22Rv1 (cell line): ENCODE measurements around the gene SLC6A3.

Experiments
- H3K27ac ChIP-seq: fragments of 450-650 bp; 2 replicates; pipeline ENCODE4 v1.5.1; 2017
- ZFX ChIP-seq: fragments of 450-650 bp; IDR thresholded peaks from 2 replicates; pipeline ENCODE4 v1.6.1; 2017; ENCODE audit warnings: antibody characterized with exemption, borderline replicate concordance
- TF ChIP-seq, protein P1 (sequence below): fragments of 450-650 bp; IDR thresholded peaks from 2 replicates; pipeline ENCODE4 v1.5.1; 2017; ENCODE audit warnings: mild to moderate bottlenecking

Gene SLC6A3

DNA sequence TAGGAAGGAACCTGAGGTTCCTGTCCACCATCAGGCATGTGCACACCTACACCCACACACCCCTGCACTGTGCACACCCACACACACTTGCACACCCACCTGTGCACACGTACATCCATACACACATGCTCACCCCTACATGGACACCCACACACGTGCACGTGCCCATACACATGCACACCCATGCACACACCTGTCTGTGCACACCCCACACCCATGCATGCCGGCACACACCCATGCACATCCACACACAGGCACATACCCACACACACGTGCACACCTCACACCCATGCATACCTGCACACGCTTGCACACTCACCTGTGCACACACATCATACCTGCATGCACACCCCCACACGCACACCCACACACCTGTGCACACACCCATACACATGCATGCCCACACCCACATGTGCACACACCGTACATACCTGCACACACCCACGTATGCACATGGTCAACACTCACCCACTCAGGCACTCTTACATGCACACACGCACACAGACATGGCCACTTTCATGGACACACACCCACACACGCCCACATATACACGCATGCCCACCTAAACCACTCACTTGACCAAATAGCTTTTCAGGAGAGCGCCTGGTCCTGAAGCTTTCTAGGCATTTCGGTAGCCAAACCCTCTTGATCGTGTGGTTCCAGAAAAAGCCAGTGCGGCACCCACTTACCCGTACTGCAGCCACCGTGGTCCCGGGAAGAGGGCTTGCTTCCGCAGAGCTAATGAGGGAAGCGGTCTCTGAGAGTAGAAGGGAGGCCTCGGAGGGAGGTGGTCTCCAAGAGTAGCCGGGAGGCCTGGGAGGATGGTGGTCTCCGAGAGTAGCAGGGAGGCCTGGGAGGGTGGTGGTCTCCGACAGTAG, 63.6 kb downstream of the SLC6A3 start:
- TF ChIP-seq, protein P1, sequence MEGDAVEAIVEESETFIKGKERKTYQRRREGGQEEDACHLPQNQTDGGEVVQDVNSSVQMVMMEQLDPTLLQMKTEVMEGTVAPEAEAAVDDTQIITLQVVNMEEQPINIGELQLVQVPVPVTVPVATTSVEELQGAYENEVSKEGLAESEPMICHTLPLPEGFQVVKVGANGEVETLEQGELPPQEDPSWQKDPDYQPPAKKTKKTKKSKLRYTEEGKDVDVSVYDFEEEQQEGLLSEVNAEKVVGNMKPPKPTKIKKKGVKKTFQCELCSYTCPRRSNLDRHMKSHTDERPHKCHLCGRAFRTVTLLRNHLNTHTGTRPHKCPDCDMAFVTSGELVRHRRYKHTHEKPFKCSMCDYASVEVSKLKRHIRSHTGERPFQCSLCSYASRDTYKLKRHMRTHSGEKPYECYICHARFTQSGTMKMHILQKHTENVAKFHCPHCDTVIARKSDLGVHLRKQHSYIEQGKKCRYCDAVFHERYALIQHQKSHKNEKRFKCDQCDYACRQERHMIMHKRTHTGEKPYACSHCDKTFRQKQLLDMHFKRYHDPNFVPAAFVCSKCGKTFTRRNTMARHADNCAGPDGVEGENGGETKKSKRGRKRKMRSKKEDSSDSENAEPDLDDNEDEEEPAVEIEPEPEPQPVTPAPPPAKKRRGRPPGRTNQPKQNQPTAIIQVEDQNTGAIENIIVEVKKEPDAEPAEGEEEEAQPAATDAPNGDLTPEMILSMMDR: no peak
- TF ChIP-seq ZFX: no peak
- no peak overlapping the region for H3K27ac ChIP-seq

DNA sequence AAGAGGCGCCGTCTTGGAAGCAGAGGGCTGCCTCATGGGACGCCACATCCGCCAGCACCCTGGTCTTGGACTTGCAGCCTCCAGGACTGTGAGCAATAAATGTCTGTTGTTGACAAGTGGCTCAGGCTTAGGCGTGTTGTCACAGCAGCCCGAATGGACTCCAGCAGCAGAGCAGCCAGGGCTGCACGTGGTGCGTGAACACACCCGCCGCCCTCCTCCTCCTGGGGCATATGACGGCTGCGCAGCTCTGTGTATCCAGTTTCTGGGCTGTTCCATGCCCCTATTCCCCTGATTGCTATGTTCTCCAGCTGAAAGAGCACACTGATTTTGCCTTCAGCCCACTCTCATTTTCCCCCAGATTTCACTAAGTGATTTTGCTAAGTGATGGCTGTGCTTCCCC, 64.3 kb downstream of the SLC6A3 start:
- peak overlapping the region; percentile 57; the same call in 1 of the 2 replicates for H3K27ac ChIP-seq
- no peak for TF ChIP-seq ZFX
- TF ChIP-seq, protein P1: no peak

DNA sequence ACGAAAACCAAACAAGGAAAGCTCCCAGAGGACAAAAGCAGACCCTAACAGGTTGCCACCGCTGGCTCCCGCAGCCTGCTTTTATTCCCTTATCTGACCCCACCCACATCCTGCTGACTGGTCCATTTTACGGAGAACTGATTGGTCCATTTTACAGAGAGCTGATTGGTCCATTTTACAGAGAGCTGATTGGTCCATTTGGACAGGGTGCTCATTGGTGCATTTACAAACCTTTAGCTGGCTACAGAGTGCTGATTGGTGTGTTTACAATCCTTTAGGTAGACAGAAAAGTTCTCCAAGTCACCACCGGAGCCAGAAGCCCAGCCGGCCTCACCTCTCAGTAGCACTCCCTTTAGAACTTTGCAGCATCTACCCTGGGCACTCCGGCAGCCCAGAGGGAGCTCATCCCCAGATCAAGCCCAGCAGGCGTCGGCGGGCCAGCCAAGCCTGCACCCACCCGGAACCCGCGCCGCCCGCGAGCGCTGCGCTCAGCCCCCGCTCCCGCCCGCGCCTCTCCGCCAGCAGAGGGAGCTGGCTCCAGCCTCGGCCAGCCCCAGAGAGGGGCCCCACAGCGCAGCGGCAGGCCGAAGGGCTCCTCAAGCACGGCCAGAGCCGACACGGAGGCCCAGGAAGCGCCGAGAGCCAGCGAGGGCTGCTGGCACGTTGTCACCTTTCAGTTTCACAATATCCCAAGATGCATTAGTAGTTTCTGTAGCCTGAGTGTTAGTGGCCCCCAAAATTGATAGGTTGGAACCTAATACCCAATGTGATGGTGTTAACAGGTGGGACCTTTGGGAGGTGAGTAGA, 65.0 kb downstream of the SLC6A3 start:
- TF ChIP-seq ZFX: no peak
- TF ChIP-seq, protein P1: peak; percentile 95
- peak overlapping the region; percentile 57 for H3K27ac ChIP-seq

DNA sequence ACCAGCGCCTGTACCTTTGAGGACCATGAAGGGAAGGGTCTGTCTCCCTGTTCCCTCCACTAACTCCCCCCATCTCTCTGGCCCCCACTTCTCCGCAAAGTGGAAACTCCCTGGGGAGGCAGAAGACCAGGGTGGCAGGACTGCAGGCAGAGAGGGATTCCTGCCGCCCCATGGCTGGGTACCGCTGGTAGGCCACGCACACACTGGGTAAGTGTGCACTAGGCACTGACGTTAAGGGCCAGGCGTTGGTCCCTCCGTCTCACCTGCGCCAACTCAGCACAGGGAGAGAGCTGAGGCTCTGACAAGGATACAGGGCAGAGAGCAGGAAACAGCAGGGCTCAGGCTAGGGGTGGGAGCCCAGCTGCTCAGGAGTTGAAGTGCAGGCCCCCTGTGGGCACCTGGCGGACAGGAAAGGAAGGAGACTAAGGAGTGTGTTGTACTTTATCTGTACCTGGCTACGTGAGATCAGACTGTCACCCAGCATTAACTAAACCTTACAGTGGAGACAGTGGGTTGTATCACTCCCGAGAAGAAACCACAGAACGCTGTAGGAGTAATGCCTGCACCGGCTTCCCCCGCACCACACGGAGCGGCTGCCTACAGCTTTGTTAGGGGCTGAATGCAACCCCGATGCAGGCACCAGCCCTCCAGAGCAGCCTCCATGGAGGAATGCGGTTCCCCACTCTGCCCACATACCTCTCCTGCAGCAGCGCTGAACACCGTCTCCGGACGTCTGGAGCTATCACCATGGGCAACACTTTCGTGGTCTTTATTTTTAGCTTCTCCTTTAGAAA, 66.2 kb downstream of the SLC6A3 start:
- no peak overlapping the region for H3K27ac ChIP-seq
- TF ChIP-seq, protein P1: no peak
- TF ChIP-seq ZFX: no peak

DNA sequence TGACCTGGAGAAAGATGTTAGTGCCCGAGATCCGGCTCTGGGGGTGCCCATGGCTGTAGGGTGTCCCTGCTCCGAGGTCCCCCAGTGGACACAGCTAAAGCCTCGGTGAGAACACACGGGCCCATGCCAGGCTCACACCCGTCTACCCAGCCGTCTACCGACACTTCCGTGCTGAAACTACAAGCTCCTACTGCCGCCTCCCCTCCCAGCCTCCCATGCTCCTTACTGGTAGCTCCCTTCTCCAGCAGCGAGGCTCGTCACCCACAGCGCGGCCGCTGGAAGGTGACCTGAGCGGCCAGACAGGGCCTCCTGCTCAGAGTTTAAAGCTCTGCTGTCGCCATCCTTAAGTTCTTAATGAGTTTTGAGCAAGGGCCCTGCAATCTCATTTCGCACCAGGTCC, 67.1 kb downstream of the SLC6A3 start:
- H3K27ac ChIP-seq: no peak overlapping the region
- TF ChIP-seq, protein P1: no peak
- TF ChIP-seq ZFX: no peak

DNA sequence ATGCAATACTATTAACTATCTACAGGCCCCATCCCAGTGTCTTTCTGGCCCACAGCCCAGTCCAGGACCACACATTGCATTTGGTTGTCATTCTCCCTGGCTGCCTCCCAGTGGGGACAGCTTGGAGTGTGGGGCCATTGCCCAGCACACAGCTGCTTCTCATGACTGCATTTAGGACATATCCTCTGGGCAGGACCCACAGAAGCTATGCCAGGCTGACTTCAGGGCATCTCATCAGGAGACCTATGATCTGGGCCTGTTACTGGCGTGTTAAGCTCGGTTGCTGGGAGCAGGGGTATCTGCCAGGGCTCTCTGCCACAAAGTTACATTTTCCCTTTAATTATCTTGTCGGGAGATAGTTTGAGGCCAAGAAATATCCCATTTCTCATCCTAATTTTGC, 68.3 kb downstream of the SLC6A3 start:
- TF ChIP-seq, protein P1: no peak
- no peak for TF ChIP-seq ZFX
- no peak overlapping the region for H3K27ac ChIP-seq
